SIG-M5 (cell line): Measurements from ENCODE around the gene PARD3.

ENCODE experiments used
- DNase-seq: peaks from one replicate; lab custom pipeline; 2025; lab: John Stamatoyannopoulos, UW

PARD3 gene

DNA sequence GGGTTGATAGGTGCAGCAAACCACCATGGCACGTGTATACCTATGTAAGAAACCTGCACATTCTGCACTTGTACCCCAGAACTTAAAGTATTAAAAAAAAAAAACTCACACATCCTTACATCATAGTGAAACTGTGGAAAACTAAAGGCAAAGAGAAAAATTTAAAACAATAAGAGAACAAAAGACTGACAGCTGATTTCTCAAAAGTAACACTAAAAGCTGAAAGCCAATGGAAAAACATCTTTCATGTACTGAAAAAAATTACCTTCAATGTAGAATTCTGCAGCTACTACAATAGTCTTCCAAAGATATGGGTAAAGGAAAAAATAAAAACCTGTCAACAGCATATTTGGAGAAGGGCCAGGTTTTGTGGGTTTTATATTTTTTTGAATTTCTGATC is 751.5 kb downstream of the PARD3 start:
- no peak for DNase-seq

- DNase-seq = no peak
These were observed 753.3 kb downstream of the PARD3 start for GRCh38 chr10:34061841-34062240.
